B cell (primary cell): ENCODE data around the gene TCF7L2. TPM values are rescaled to one million over a fixed set of nuclear protein-coding genes. Genes with fewer than 3 reads are reported as not detected.

Experiments
- ATAC-seq: fragments of 200-7000 bp; cut with Tn5 transposase; one replicate; pipeline ENCODE4 v1.10.0; 2021; ENCODE audit warnings: low read depth, mild to moderate bottlenecking, moderate number of reproducible peaks, moderate library complexity
- CTCF ChIA-PET: fragments of 350-600 bp; sonication (Branson Sonifier 250); formaldehyde crosslinking; loops from one replicate; lab custom pipeline; 2021; ENCODE audit warnings: antibody characterized with exemption, inconsistent platforms; lab: Charles Lee
- POLR2A ChIA-PET: fragments of 350-600 bp; sonication (Branson Sonifier 250); formaldehyde crosslinking; loops from one replicate; lab custom pipeline; 2021; ENCODE audit warnings: antibody characterized with exemption; lab: Charles Lee
- DNase-seq: peaks from one replicate; pipeline ENCODE4 v3.0.0; 2013
- H2AFZ ChIP-seq: 2 replicates; pipeline ENCODE4 v1.6.1; 2012; ENCODE audit warnings: mild to moderate bottlenecking, low read depth, low read length; ENCODE audit not compliant: insufficient read depth, poor library complexity, severe bottlenecking
- H3K27ac ChIP-seq, 2 donors: 1 replicate in 1 of 2; 2 replicates in 1 of 2; pipeline ENCODE4 v1.5.1; 2012 to 2013; ENCODE audit warnings: low read length in 2 of 2, mild to moderate bottlenecking in 2 of 2, moderate library complexity in 1 of 2
- H3K27me3 ChIP-seq, 4 experiments: fragments of 200-600 bp in 1 of 4; sonication (generic) in 1 of 4; replicated peaks in 1 of 4; 1 replicate in 2 of 4; 2 replicates in 2 of 4; pipeline versions ENCODE4 v1.6.1 to v1.7.0; 2013 to 2016; ENCODE audit warnings: low read length in 3 of 4, mild to moderate bottlenecking in 2 of 4, mixed read lengths in 1 of 4, moderate library complexity in 1 of 4; ENCODE audit not compliant: insufficient read depth in 4 of 4, control insufficient read depth in 3 of 4; ENCODE audit errors: control extremely low read depth in 1 of 4
- H3K36me3 ChIP-seq, 2 experiments: replicated peaks in 1 of 2; 1 replicate in 1 of 2; 2 replicates in 1 of 2; pipeline versions ENCODE4 v1.6.1 to v1.7.1; 2013; ENCODE audit warnings: low read length in 1 of 2; ENCODE audit not compliant: insufficient read depth in 2 of 2, control insufficient read depth in 1 of 2; ENCODE audit errors: control extremely low read depth in 1 of 2, extremely low read depth in 1 of 2
- H3K4me1 ChIP-seq, 2 donors: fragments of 200-600 bp in 1 of 2; sonication (generic) in 1 of 2; 1 replicate in 1 of 2; 2 replicates in 1 of 2; pipeline versions ENCODE4 v1.5.1 to v1.6.1; 2013 to 2017; ENCODE audit warnings: low read length in 2 of 2; ENCODE audit not compliant: control insufficient read depth in 2 of 2, insufficient read depth in 2 of 2
- H3K4me2 ChIP-seq: replicated peaks from 2 replicates; pipeline ENCODE3; 2012; ENCODE audit warnings: mild to moderate bottlenecking, low read depth, low read length; ENCODE audit not compliant: poor library complexity, severe bottlenecking
- H3K4me3 ChIP-seq, 5 experiments: fragments of 200-600 bp in 1 of 5; sonication (generic) in 1 of 5; 1 replicate in 3 of 5; 2 replicates in 2 of 5; pipeline versions ENCODE4 v1.5.1 to v1.7.0; 2011 to 2016; ENCODE audit warnings: low read length in 4 of 5, mild to moderate bottlenecking in 4 of 5, low read depth in 2 of 5, control low read depth in 1 of 5, moderate library complexity in 1 of 5; ENCODE audit not compliant: insufficient read depth in 1 of 5; ENCODE audit errors: control extremely low read depth in 1 of 5, extremely low read depth in 1 of 5
- H3K79me2 ChIP-seq: fragments of 200-600 bp; sonication (generic); one replicate; pipeline ENCODE4 v1.6.0; 2016; ENCODE audit warnings: low read length; ENCODE audit not compliant: control insufficient read depth, insufficient read depth
- H3K9ac ChIP-seq: fragments of 200-600 bp; sonication (generic); 2 replicates; pipeline ENCODE4 v1.6.1; 2017; ENCODE audit warnings: mild to moderate bottlenecking, low read length, moderate library complexity
- H3K9me3 ChIP-seq, 3 donors: one replicate each; pipeline versions ENCODE4 v1.6.1 to v1.7.1; 2013; ENCODE audit warnings: low read length in 2 of 3; ENCODE audit not compliant: control insufficient read depth in 2 of 3, insufficient read depth in 1 of 3; ENCODE audit errors: control extremely low read depth in 1 of 3
- H4K20me1 ChIP-seq: 2 replicates; pipeline ENCODE4 v1.6.0; 2012; ENCODE audit warnings: mild to moderate bottlenecking, low read length; ENCODE audit not compliant: insufficient read depth, control insufficient read depth, poor library complexity, severe bottlenecking
- H3K27ac Mint-ChIP-seq: one replicate; pipeline ENCODE4 v1.8.0; 2021; ENCODE audit warnings: mixed read lengths
- H3K27me3 Mint-ChIP-seq: one replicate; pipeline ENCODE4 v1.8.0; 2021; ENCODE audit warnings: mixed read lengths
- H3K4me1 Mint-ChIP-seq: one replicate; pipeline ENCODE4 v1.8.0; 2021; ENCODE audit warnings: mixed read lengths
- H3K4me3 Mint-ChIP-seq: one replicate; pipeline ENCODE4 v1.8.0; 2021; ENCODE audit warnings: mixed read lengths
- H3K9me3 Mint-ChIP-seq: one replicate; pipeline ENCODE4 v1.8.0; 2022; ENCODE audit warnings: mixed read lengths; ENCODE audit not compliant: insufficient read depth
- CTCF ChIP-seq: fragments of 200-600 bp; IDR thresholded peaks from one replicate; pipeline ENCODE4 v1.8.0; 2022; ENCODE audit warnings: antibody characterized with exemption, mild to moderate bottlenecking
- EZH2 ChIP-seq: IDR thresholded peaks from 2 replicates; pipeline ENCODE4 v1.6.1; 2012; ENCODE audit warnings: borderline replicate concordance, low read depth, mild to moderate bottlenecking, moderate library complexity, low read length; ENCODE audit not compliant: insufficient read depth, poor library complexity, severe bottlenecking
- WGBS: methylation state at CpG from one replicate; pipeline ENCODE4 v1.1.5; 2013; ENCODE audit warnings: missing lambda C conversion rate; ENCODE audit not compliant: insufficient coverage; 5-methylcytosine and 5-hydroxymethylcytosine counted together
- intact Hi-C: fragments of 100-400 bp; cut with micrococcal nuclease; formaldehyde crosslinking; loops from one replicate; pipeline ENCODE4 v1.10.0; 2022
- polyA plus RNA-seq: library from polyadenylated mRNA; depleted of rRNA; stranded (reverse); fragments of >200 nt; gene quantifications from 2 replicates; pipeline ENCODE4 v1.2.3, GENCODE V29; 2012
- total RNA-seq, 2 donors: library from RNA; stranded (reverse); fragments of 120-200 nt in 1 of 2; gene quantifications; 1 replicate in 1 of 2; 2 replicates in 1 of 2; pipeline versions ENCODE4 v1.2.3 to v1.2.4, GENCODE V29; 2013 to 2022

The TCF7L2 gene
- total and polyA plus RNA-seq, 2 donors (not counting 1 experiment from before 2014, with no cell fraction given) = 0.48 to 1.1 TPM

- Histone ChIP-seq H3K27ac (no peak overlapping the region), H3K4me1 (no peaks in the 10 kb centered on the region), H3K36me3 (no peaks in the 10 kb centered on the region), H3K79me2 (no peaks in the 10 kb centered on the region), H3K9ac (no peak overlapping the region), H4K20me1 (no peaks in the 10 kb centered on the region), H3K4me3 (no peak overlapping the region), H2AFZ (no peak overlapping the region), H3K27me3 (peaks cover 0 to 3% (median 0%) of the 10 kb centered on the region in 4 experiments), H3K9me3 (no peaks in the 10 kb centered on the region), H3K4me2 (no peak overlapping the region)
- ChIA-PET POLR2A (no interaction called here), CTCF (no interaction called here)
- no peak for TF ChIP-seq CTCF
- no peak for TF ChIP-seq EZH2
- H3K27me3 Mint-ChIP-seq = peaks cover 23% of the 10 kb centered on the region
- no peaks in the 10 kb centered on the region for H3K4me1 Mint-ChIP-seq
- DNase-seq (no peak), ATAC-seq (no peak)
- H3K9me3 Mint-ChIP-seq = no peaks in the 10 kb centered on the region
- WGBS = 98% methylated on average over 4 of the region's 10 CpGs
- intact Hi-C loops = no loop called here
- H3K27ac Mint-ChIP-seq = no peak overlapping the region
- no peak overlapping the region for H3K4me3 Mint-ChIP-seq
These were observed 106.5 kb downstream of the TCF7L2 start for GRCh38 chr10:113056441-113057021.

GRCh38 chr10:113057948-113058522 is 108.0 kb downstream of the TCF7L2 start:
- intact Hi-C loops = no loop called here
- no peak overlapping the region for H2AFZ ChIP-seq
- H3K27me3 ChIP-seq = peaks cover 0 to 3% (median 0%) of the 10 kb centered on the region in 4 experiments
- ATAC-seq (no peak), DNase-seq (no peak)
- H3K79me2 ChIP-seq = no peaks in the 10 kb centered on the region
- H3K9me3 ChIP-seq = no peaks in the 10 kb centered on the region
- ChIA-PET POLR2A (no interaction called here), CTCF (no interaction called here)
- H3K4me3 Mint-ChIP-seq = no peak overlapping the region
- no peak overlapping the region for H3K9ac ChIP-seq
- no peaks in the 10 kb centered on the region for H3K4me1 Mint-ChIP-seq
- H3K36me3 ChIP-seq = no peaks in the 10 kb centered on the region
- H4K20me1 ChIP-seq = no peaks in the 10 kb centered on the region
- TF ChIP-seq CTCF (no peak), EZH2 (no peak)
- H3K4me1 ChIP-seq = no peaks in the 10 kb centered on the region
- H3K4me3 ChIP-seq = no peak overlapping the region
- no peak overlapping the region for H3K27ac ChIP-seq
- H3K9me3 Mint-ChIP-seq = no peaks in the 10 kb centered on the region
- H3K27ac Mint-ChIP-seq = no peak overlapping the region
- no peak overlapping the region for H3K4me2 ChIP-seq
- H3K27me3 Mint-ChIP-seq = peaks cover 17% of the 10 kb centered on the region
- WGBS = 55% methylated on average over 4 of the region's 6 CpGs
